Measurements from ENCODE around the gene TATDN3.
"Not testable (repeated sequence)": the region's sequence is repeated elsewhere in the genome, so short reads cannot be mapped to it uniquely, and the experiment has no call there.

GRCh38 chr1:212779086-212779485 lies 12.6 kb upstream of the TATDN3 start:
- TF ChIP-seq CTCF (conservative IDR thresholded peaks at IDR 0.05; ENCODE audit: low read length); EZH2phosphoT487 (IDR thresholded peaks at IDR 0.05; ENCODE audit: borderline replicate concordance, low read depth, low read length): not testable (repeated sequence)

Data from OCI-LY7 (cell line).